WTC11 (cell line): ENCODE data around the gene TMEM223.

Experiments used
- CBFB ChIP-seq: sonication (generic); formaldehyde crosslinking; IDR thresholded peaks from 2 replicates; pipeline ENCODE4 v1.8.1; 2022; ENCODE audit warnings: mild to moderate bottlenecking, low read depth, missing genetic modification reagents
- CREB1 ChIP-seq: sonication (generic); formaldehyde crosslinking; IDR thresholded peaks from 2 replicates; pipeline ENCODE4 v1.8.0; 2023; ENCODE audit warnings: mild to moderate bottlenecking, missing genetic modification reagents
- CREM ChIP-seq: sonication (generic); formaldehyde crosslinking; IDR thresholded peaks from 2 replicates; pipeline ENCODE4 v1.8.1; 2022; ENCODE audit warnings: mild to moderate bottlenecking, missing genetic modification reagents, moderate library complexity
- CTCF ChIP-seq: fragments of 200-600 bp; IDR thresholded peaks from 2 replicates; pipeline ENCODE4 v1.8.0; 2022; ENCODE audit warnings: antibody characterized with exemption
- GABPB1 ChIP-seq: sonication (generic); formaldehyde crosslinking; IDR thresholded peaks from 2 replicates; pipeline ENCODE4 v1.8.1; 2023; ENCODE audit warnings: mild to moderate bottlenecking, missing genetic modification reagents
- HMGA2 ChIP-seq: fragments of 250-450 bp; sonication (Bioruptor Pico); IDR thresholded peaks from 2 replicates; pipeline ENCODE4 v1.4.0; 2021; ENCODE audit warnings: mild to moderate bottlenecking, moderate library complexity
- MAX ChIP-seq: sonication (generic); formaldehyde crosslinking; IDR thresholded peaks from 2 replicates; pipeline ENCODE4 v1.8.0; 2022; ENCODE audit warnings: mild to moderate bottlenecking, missing genetic modification reagents
- NFE2L1 ChIP-seq: sonication (generic); formaldehyde crosslinking; IDR thresholded peaks from 2 replicates; pipeline ENCODE4 v1.8.1; 2023; ENCODE audit warnings: missing genetic modification reagents
- NFYB ChIP-seq: sonication (generic); formaldehyde crosslinking; conservative IDR thresholded peaks from 2 replicates; pipeline ENCODE4 v1.8.0; 2022; ENCODE audit warnings: low read depth, missing genetic modification reagents
- SMAD4 ChIP-seq: sonication (generic); formaldehyde crosslinking; IDR thresholded peaks from 2 replicates; pipeline ENCODE4 v1.8.0; 2022; ENCODE audit warnings: mild to moderate bottlenecking, missing genetic modification reagents
- ZBTB43 ChIP-seq: sonication (generic); formaldehyde crosslinking; IDR thresholded peaks from 2 replicates; pipeline ENCODE4 v1.8.1; 2023; ENCODE audit warnings: mild to moderate bottlenecking, missing genetic modification reagents
- ZNF263 ChIP-seq: sonication (generic); formaldehyde crosslinking; IDR thresholded peaks from 2 replicates; pipeline ENCODE4 v1.8.1; 2022; ENCODE audit warnings: low read depth, mild to moderate bottlenecking, moderate library complexity, missing genetic modification reagents
- ZNF281 ChIP-seq: sonication (generic); formaldehyde crosslinking; IDR thresholded peaks from 2 replicates; pipeline ENCODE4 v1.8.0; 2023; ENCODE audit warnings: mild to moderate bottlenecking, missing genetic modification reagents

- TF ChIP-seq GABPB1 (CRISPR knock-in tag) (no peak), ZNF263 (no peak), MAX (CRISPR knock-in tag) (peak; percentile 68; the same call in 1 of the 2 replicates), CTCF (no peak), NFE2L1 (no peak), NFYB (CRISPR knock-in tag) (peak; percentile 95), CBFB (CRISPR knock-in tag) (no peak), CREB1 (CRISPR knock-in tag) (no peak; the same call in 1 of the 2 replicates), HMGA2 (CRISPR knock-in tag) (no peak), CREM (0 out of 2 replicates have a peak, but pooled peaks have one; percentile 21), SMAD4 (no peak), ZNF281 (CRISPR knock-in tag) (0 out of 2 replicates have a peak, but pooled peaks have one; percentile 55), ZBTB43 (no peak)
Measured at GRCh38 chr11:62753736-62754603, 37.8 kb downstream of the TMEM223 start, which contains the start of gene ZBTB3.
